DOHH2 (cell line): ENCODE data around the gene MBNL3.
"Not testable (repeated sequence)": the region's sequence is repeated elsewhere in the genome, so short reads cannot be mapped to it uniquely, and the experiment has no call there.

ENCODE experiments used
- H3F3A ChIP-seq: fragments of 200-600 bp; sonication (generic), shearing (Covaris generic); 2 replicates; pipeline ENCODE4 v1.6.0; 2016; ENCODE audit warnings: antibody characterized with exemption, mild to moderate bottlenecking; ENCODE audit not compliant: control insufficient read depth, insufficient read depth
- H3K27ac ChIP-seq: fragments of 200-600 bp; sonication (generic); 2 replicates; pipeline ENCODE4 v1.5.1; 2014; ENCODE audit warnings: low read depth, mild to moderate bottlenecking, low read length, moderate library complexity
- H3K27me3 ChIP-seq: fragments of 200-600 bp; sonication (generic); 2 replicates; pipeline ENCODE4 v1.6.1; 2014; ENCODE audit warnings: mild to moderate bottlenecking, low read length, mixed read lengths; ENCODE audit not compliant: control insufficient read depth
- H3K36me3 ChIP-seq: fragments of 200-600 bp; sonication (generic); 2 replicates; pipeline ENCODE4 v1.6.1; 2014; ENCODE audit warnings: mild to moderate bottlenecking, low read length, moderate library complexity, mixed read lengths; ENCODE audit not compliant: control insufficient read depth
- H3K4me1 ChIP-seq: fragments of 200-600 bp; sonication (generic); 2 replicates; pipeline ENCODE4 v1.6.1; 2014; ENCODE audit warnings: mild to moderate bottlenecking, low read length, mixed read lengths; ENCODE audit not compliant: control insufficient read depth
- H3K4me2 ChIP-seq: fragments of 200-600 bp; sonication (generic); 2 replicates; pipeline ENCODE4 v1.6.0; 2014; ENCODE audit warnings: mild to moderate bottlenecking, low read length, moderate library complexity
- H3K4me3 ChIP-seq: fragments of 200-600 bp; sonication (generic); 2 replicates; pipeline ENCODE4 v1.5.1; 2014; ENCODE audit warnings: mild to moderate bottlenecking, low read length, mixed read lengths
- H3K79me2 ChIP-seq: fragments of 200-600 bp; sonication (generic); 2 replicates; pipeline ENCODE4 v1.6.1; 2014; ENCODE audit warnings: mild to moderate bottlenecking, low read length, mixed read lengths; ENCODE audit not compliant: control insufficient read depth
- H3K9me2 ChIP-seq: fragments of 200-600 bp; sonication (generic); replicated peaks from 2 replicates; pipeline ENCODE4 v1.6.1; 2014; ENCODE audit warnings: mild to moderate bottlenecking, low read length, mixed read lengths; ENCODE audit not compliant: control insufficient read depth
- H3K9me3 ChIP-seq: fragments of 200-600 bp; sonication (generic); 2 replicates; pipeline ENCODE4 v1.6.1; 2014; ENCODE audit warnings: antibody characterized with exemption, low read length, mixed read lengths; ENCODE audit not compliant: control insufficient read depth, insufficient read depth
- H4K20me1 ChIP-seq: fragments of 200-600 bp; sonication (generic); 2 replicates; pipeline ENCODE4 v1.6.0; 2014; ENCODE audit warnings: low read depth, mild to moderate bottlenecking, antibody characterized with exemption, low read length, moderate library complexity; ENCODE audit not compliant: control insufficient read depth, insufficient read depth
- EZH2phosphoT487 ChIP-seq: fragments of 200-600 bp; sonication (generic); IDR thresholded peaks from 2 replicates; pipeline ENCODE4 v1.6.1; 2017; ENCODE audit warnings: borderline replicate concordance, mild to moderate bottlenecking, antibody characterized with exemption, low read length, moderate library complexity, mixed read lengths
- TF ChIP-seq, protein P1 (sequence below): fragments of 200-600 bp; sonication (generic); IDR thresholded peaks from one replicate; pipeline ENCODE4 v1.5.1; 2014; ENCODE audit warnings: antibody characterized with exemption, mild to moderate bottlenecking, low read depth, low read length; ENCODE audit not compliant: poor library complexity, severe bottlenecking

Gene MBNL3

DNA sequence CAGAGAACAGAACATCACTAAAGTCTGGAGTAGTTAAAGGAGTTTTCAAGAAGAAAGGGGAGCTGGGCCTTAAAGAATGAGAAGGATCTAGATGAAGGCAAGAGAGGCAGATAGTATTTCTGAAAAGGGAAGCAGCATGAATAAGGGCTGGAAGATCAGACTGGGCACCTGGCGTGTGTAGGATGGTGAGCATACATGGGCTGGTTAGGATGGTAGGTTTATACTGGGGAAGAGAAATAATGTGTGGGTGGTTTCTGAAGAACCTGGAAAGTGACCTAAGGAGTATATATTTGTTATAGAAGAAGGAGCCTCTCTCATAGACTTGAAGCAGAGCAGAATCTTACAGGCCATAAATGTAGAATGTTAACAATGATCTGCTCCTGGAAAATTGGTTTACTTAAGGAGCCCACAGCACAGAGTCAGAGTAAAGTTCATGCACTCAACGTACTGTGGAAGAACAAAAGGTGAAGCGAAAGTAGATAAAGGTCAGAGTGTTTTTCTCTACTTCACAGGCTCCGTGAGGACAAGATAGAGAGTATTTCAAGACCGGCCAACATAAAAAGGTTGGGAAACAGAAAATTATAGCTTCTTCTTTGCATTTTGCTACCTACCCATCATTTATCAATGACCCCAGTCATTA, 35.8 kb downstream of the MBNL3 start:
- no peak overlapping the region for H3K27ac ChIP-seq
- H3K9me3 ChIP-seq, result no peaks in the 10 kb centered on the region
- no peaks in the 10 kb centered on the region for H3K27me3 ChIP-seq
- TF ChIP-seq, protein P1, sequence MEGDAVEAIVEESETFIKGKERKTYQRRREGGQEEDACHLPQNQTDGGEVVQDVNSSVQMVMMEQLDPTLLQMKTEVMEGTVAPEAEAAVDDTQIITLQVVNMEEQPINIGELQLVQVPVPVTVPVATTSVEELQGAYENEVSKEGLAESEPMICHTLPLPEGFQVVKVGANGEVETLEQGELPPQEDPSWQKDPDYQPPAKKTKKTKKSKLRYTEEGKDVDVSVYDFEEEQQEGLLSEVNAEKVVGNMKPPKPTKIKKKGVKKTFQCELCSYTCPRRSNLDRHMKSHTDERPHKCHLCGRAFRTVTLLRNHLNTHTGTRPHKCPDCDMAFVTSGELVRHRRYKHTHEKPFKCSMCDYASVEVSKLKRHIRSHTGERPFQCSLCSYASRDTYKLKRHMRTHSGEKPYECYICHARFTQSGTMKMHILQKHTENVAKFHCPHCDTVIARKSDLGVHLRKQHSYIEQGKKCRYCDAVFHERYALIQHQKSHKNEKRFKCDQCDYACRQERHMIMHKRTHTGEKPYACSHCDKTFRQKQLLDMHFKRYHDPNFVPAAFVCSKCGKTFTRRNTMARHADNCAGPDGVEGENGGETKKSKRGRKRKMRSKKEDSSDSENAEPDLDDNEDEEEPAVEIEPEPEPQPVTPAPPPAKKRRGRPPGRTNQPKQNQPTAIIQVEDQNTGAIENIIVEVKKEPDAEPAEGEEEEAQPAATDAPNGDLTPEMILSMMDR, result no peak
- no peak for TF ChIP-seq EZH2phosphoT487
- no peaks in the 10 kb centered on the region for H3K36me3 ChIP-seq
- H4K20me1 ChIP-seq, result no peaks in the 10 kb centered on the region
- H3K4me1 ChIP-seq, result no peaks in the 10 kb centered on the region
- H3K4me3 ChIP-seq, result no peak overlapping the region
- no peaks in the 10 kb centered on the region for H3K9me2 ChIP-seq
- H3K79me2 ChIP-seq, result peaks cover 8% of the 10 kb centered on the region; the same call in 1 of the 2 replicates
- H3K4me2 ChIP-seq, result no peak overlapping the region
- H3F3A ChIP-seq, result no peaks in the 10 kb centered on the region

DNA sequence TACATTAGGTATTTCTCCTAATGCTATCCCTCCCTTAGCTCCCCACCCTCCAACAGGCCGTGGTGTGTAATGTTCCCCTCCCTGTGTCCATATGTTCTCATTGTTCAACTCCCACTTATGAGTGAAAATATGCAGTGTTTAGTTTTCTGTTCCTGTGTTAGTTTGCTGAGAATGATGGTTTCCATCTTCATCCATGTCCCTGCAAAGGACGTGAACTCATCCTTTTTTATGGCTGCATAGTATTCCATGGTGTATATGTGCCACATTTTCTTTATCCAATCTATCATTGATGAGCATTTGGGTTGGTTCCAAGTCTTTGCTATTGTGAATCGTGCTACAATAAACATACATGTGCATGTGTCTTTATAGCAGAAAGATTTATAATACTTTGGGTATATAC, 42.9 kb downstream of the MBNL3 start:
- H3K4me3 ChIP-seq, H3K9me2 ChIP-seq, H3K79me2 ChIP-seq, H3K4me1 ChIP-seq, H3K36me3 ChIP-seq, H3K27ac ChIP-seq, H4K20me1 ChIP-seq, H3F3A ChIP-seq, H3K9me3 ChIP-seq, H3K27me3 ChIP-seq, H3K4me2 ChIP-seq: not testable (repeated sequence)

DNA sequence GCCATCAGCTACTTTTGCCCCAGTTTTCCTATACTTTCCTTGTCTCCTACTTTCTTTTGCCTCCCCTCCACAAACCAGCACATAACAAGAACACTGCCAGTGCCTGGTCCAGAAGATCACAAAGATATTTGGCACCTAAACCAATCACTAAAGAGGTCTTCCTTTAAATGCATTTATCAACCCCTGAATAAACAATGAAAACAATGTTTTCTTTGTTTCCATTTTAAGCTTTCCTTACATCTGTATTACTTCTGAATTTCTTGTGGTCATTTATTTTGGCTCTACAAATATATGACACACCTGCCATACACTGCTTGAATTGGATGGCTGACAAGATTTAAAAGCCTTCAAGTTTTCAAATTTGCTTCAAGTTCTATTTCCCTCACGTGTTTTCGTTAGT, 43.9 kb downstream of the MBNL3 start:
- H3K79me2 ChIP-seq, result no peaks in the 10 kb centered on the region
- H3K36me3 ChIP-seq, result no peaks in the 10 kb centered on the region
- no peak overlapping the region for H3K4me2 ChIP-seq
- no peaks in the 10 kb centered on the region for H3K27me3 ChIP-seq
- H3K9me3 ChIP-seq, result no peaks in the 10 kb centered on the region
- H3K4me1 ChIP-seq, result no peaks in the 10 kb centered on the region
- no peaks in the 10 kb centered on the region for H4K20me1 ChIP-seq
- no peaks in the 10 kb centered on the region for H3F3A ChIP-seq
- H3K9me2 ChIP-seq, result no peaks in the 10 kb centered on the region
- TF ChIP-seq EZH2phosphoT487, result no peak
- TF ChIP-seq, protein P1, result no peak
- no peak overlapping the region for H3K4me3 ChIP-seq
- no peak overlapping the region for H3K27ac ChIP-seq

DNA sequence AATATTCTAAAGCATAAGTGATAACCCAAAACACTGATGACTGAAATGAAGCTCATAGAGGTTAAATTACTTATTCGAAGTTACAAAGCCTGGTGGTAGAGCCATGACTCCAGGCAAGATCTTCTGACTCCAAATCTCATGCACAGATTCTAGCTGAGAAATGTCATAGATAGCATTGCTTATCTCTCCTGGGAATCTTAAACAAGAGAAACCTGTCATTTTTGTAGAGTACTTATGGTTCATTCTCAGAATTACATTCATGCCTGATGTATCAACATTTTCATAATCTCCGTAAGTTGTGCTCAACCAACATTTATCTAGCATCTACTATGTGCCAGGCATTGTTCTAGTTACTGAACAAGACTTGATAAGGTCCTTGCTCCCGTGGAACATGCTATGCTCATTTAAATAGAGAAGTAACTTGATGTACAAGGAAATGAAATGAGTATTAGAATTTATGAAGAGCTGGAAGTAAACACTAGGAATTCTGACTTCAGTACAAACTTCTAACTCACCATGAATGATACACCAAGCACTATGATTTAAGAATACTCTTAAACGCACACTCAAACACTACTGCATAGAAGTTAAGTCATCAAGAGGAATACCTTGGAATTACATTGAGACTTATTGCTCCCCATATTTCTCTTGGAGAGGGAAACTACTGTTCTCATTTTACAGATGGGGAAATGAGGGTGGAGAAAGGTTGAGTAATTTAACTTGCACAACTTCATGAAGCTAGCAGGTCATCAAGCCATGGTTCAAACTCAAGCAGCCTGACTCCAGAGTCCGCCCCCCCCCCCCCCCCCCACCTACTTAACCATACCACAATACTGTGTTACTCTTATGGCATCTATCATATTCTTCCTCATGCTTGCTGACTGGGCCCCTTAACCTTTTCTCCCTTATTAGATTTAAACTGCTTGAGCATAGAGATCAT, 45.4 kb downstream of the MBNL3 start:
- Histone ChIP-seq H3F3A (no peaks in the 10 kb centered on the region), H3K79me2 (no peaks in the 10 kb centered on the region), H3K27ac (no peak overlapping the region), H3K9me3 (no peaks in the 10 kb centered on the region), H3K4me2 (no peak overlapping the region), H3K4me1 (no peaks in the 10 kb centered on the region), H3K4me3 (no peak overlapping the region), H3K27me3 (no peaks in the 10 kb centered on the region), H4K20me1 (no peaks in the 10 kb centered on the region), H3K9me2 (no peaks in the 10 kb centered on the region), H3K36me3 (no peaks in the 10 kb centered on the region)
- TF ChIP-seq EZH2phosphoT487, result no peak
- TF ChIP-seq, protein P1, result no peak
